GM12874 (cell line): Measurements from ENCODE around the gene PROSER2.

Experiments
- CTCF ChIP-seq: IDR thresholded peaks from 2 replicates; pipeline ENCODE4 v1.5.1; 2011; ENCODE audit warnings: low read depth, mild to moderate bottlenecking, control low read depth, low read length, moderate library complexity; ENCODE audit not compliant: insufficient read depth

PROSER2 gene

DNA sequence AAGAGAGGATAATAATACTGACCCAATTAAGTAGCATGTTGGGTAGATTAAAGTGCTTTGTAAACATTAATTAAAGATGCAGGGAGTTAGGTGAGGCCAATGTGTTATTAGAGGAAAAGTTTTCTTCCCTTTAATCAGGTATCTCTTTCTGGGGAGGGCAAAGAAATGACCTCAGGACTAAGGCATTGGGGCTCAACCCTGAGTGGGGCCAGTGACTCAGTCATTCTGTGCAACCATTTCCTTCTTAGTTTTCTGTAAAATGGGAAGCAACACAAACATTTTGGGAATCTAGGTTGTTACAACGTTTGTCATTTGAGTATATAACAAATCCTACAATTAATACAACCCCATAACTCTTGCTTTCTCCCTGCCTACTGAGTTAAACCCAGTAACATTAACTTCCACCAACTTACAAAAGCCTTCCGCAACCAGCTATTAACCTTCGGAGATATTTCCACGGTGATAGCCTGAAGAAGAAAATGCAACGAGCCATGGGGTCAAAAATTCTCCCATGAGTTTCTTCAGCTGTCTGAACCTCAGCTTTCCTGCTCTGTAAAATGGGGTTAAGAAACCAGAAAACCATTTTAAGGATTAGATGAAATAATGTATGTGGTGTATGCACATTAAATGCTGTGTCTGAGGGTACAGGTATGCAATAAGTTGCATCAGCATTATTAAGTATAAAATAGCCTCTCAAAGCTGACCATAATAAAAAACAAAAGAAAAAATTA, 965 bp upstream of the PROSER2 start:
- no peak for TF ChIP-seq CTCF

DNA sequence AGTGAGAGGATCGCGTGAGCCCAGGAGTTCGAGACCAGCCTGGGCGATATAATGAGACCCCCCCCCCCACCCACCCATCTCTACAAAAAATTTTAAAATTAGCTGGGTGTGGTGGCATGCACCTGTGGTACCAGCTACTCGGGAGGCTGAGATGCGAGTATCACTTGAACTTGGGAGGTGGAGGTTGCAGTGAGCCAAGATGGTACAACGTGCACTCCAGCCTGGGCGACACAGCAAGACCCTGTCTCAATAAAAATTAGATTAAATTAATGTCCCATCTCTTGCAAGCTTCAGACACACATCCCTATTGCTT, 391 bp upstream of the PROSER2 start:
- TF ChIP-seq CTCF, result no peak

- no peak for TF ChIP-seq CTCF
These were observed 812 bp downstream of the PROSER2 start for GRCh38 chr10:11823989-11824346.

GRCh38 chr10:11824376-11824775, 1.2 kb downstream of the PROSER2 start:
- no peak for TF ChIP-seq CTCF

GRCh38 chr10:11824825-11825224, 1.7 kb downstream of the PROSER2 start:
- no peak for TF ChIP-seq CTCF

GRCh38 chr10:11825796-11826414, 2.7 kb downstream of the PROSER2 start:
- no peak for TF ChIP-seq CTCF

DNA sequence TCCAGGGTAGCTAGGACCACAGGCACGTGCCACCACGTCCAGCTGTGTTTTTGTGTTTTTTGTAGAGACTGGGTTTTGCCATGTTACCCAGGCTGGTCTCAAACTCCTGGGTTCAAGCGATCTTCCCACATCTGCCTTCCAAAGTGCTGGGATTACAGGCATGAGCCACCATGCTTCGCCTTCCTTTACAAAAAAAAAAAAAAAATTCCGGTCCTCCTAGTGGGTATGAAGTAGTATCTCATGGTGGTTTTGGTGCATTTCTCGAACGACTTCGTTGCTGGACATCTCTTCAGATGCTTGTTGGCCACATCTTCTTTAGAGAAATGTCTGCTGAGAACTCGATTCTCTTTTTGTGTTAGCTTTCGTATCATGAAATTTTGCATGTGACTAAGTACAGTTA, 3.9 kb downstream of the PROSER2 start:
- TF ChIP-seq CTCF, result no peak
